Ovary (tissue), 9 donors: ENCODE measurements around the gene DNAH3. TPM values are rescaled to one million over a fixed set of nuclear protein-coding genes. Genes with fewer than 3 reads are reported as not detected.
"Not testable (repeated sequence)": the region's sequence is repeated elsewhere in the genome, so short reads cannot be mapped to it uniquely, and the experiment has no call there.

Source experiments
- DNase-seq, 5 donors: peaks; one replicate each; pipeline ENCODE4 v3.0.0-alpha.2; 2019 to 2020
- H3K27ac ChIP-seq, 2 donors: fragments of 200-600 bp; one replicate each; pipeline versions ENCODE4 v1.5.1 to v1.8.0; 2019 to 2022
- H3K27me3 ChIP-seq: fragments of 200-600 bp; one replicate; pipeline ENCODE4 v1.8.0; 2022
- H3K36me3 ChIP-seq: fragments of 200-600 bp; sonication (generic); one replicate; pipeline ENCODE4 v1.5.1; 2019
- H3K4me1 ChIP-seq: one replicate; pipeline ENCODE4 v1.8.1; 2013; ENCODE audit warnings: mild to moderate bottlenecking, moderate library complexity; ENCODE audit not compliant: insufficient read depth
- H3K4me3 ChIP-seq: fragments of 200-600 bp; sonication (generic); one replicate; pipeline ENCODE4 v1.5.1; 2017
- H3K9me3 ChIP-seq, 2 donors: fragments of 200-600 bp in 1 of 2; sonication (generic) in 1 of 2; one replicate each; pipeline versions ENCODE4 v1.5.1 to v1.8.1; 2013 to 2019; ENCODE audit warnings: mild to moderate bottlenecking in 1 of 2, moderate library complexity in 1 of 2
- CTCF ChIP-seq, 3 donors: fragments of 450-650 bp in 2 of 3; fragments of 200-600 bp in 1 of 3; IDR thresholded peaks; one replicate each; pipeline versions ENCODE4 v1.5.1 to v1.8.0; 2016 to 2022; ENCODE audit warnings: antibody characterized with exemption in 3 of 3, mild to moderate bottlenecking in 1 of 3
- EP300 ChIP-seq: sonication (generic); formaldehyde crosslinking; IDR thresholded peaks from one replicate; pipeline ENCODE4 v1.6.1; 2017; ENCODE audit warnings: antibody characterized with exemption
- POLR2A ChIP-seq: fragments of 450-650 bp; IDR thresholded peaks from one replicate; pipeline ENCODE4 v1.6.1; 2017; ENCODE audit warnings: antibody characterized with exemption, mild to moderate bottlenecking, moderate library complexity
- WGBS, 3 donors: extraction: QIAGEN DNeasy Blood & Tissue Kit in 1 of 3; methylation state at CpG; one replicate each; pipeline versions ENCODE4 v1.1.5 to v1.1.7; 2013 to 2017; 5-methylcytosine and 5-hydroxymethylcytosine counted together
- intact Hi-C, 4 donors: fragments of 100-400 bp; cut with DNase I; formaldehyde crosslinking; loops; one replicate each; pipeline versions ENCODE4 v1.11.0 to v1.15.1; 2022 to 2023
- polyA plus RNA-seq, 2 donors: library from polyadenylated mRNA; stranded (reverse); fragments of 200-250 nt in 1 of 2; fragments of 350-450 nt in 1 of 2; fragmentation: Illumina TruSeq in 1 of 2; extraction: RNeasy Lipid Tissue Mini Kit (QIAGEN cat#74804) in 1 of 2; gene quantifications; one replicate each; pipeline ENCODE4 v1.2.3, GENCODE V29; 2013 to 2014
- total RNA-seq, 7 donors: library from RNA; depleted of rRNA in 2 of 7; stranded (reverse); fragments of >200 nt in 2 of 7; fragmentation: NEBNext Ultra II Directional in 3 of 7; extraction: Animal tissue kit (Norgen Biotek cat#: 25700) in 3 of 7; gene quantifications; one replicate each; pipeline versions ENCODE4 v1.1.0 to v1.2.4, GENCODE V29; 2016 to 2023
- donor health status: DM: no; HTN: no; CAD: no; lungs with moderate emphysema.
- donor health status: DM: no; HTN: no; CAD: no.
- donor health status: Bipolar disorder and iron deficiency.
- donor health status: DM: yes; HTN: yes; CAD: no.
- donor health status: DM: no; HTN: no; CAD: no.
- donor health status: DM: yes; HTN: yes; CAD: no.

Gene DNAH3
- total and polyA plus RNA-seq, 9 donors, result 0.05 to 12.1 (median 0.95) TPM; not detected in 1

- TF ChIP-seq EP300 (no peak), POLR2A (no peak), CTCF (IDR thresholded peaks at IDR 0.05) (no peak)
- intact Hi-C loops, result no loop called here
These were observed 201.0 kb downstream of the DNAH3 start for GRCh38 chr16:20949660-20950059.

GRCh38 chr16:20948444-20948843 is 202.2 kb downstream of the DNAH3 start:
- no peak overlapping the region for H3K27ac ChIP-seq
- no peak for TF ChIP-seq CTCF (IDR thresholded peaks at IDR 0.05)
- TF ChIP-seq POLR2A, result no peak
- no peaks in the 10 kb centered on the region for H3K9me3 ChIP-seq
- DNase-seq, result no peak
- no peaks in the 10 kb centered on the region for H3K27me3 ChIP-seq
- WGBS, 3 donors, result 85% methylated on average over 9 of the region's 9 CpGs
- no peaks in the 10 kb centered on the region for H3K36me3 ChIP-seq
- H3K4me3 ChIP-seq, result no peak overlapping the region
- intact Hi-C loops, result no loop called here
- H3K4me1 ChIP-seq, result no peaks in the 10 kb centered on the region

More at GRCh38 chr16:20949660-20950059, 201.0 kb downstream of the DNAH3 start:
- no peak overlapping the region for H3K4me3 ChIP-seq
- H3K36me3 ChIP-seq, result no peaks in the 10 kb centered on the region
- 70 to 74% (median 74%) methylated on average over 3 of the region's 3 CpGs for WGBS, 3 donors
- no peaks in the 10 kb centered on the region for H3K9me3 ChIP-seq
- no peak for DNase-seq
- no peaks in the 10 kb centered on the region for H3K27me3 ChIP-seq
- H3K4me1 ChIP-seq, result no peaks in the 10 kb centered on the region
- H3K27ac ChIP-seq, result no peak overlapping the region

- TF ChIP-seq POLR2A (no peak), CTCF (IDR thresholded peaks at IDR 0.05) (no peak), EP300 (no peak)
- Histone ChIP-seq H3K4me1 (no peaks in the 10 kb centered on the region), H3K9me3 (no peaks in the 10 kb centered on the region), H3K36me3 (no peaks in the 10 kb centered on the region), H3K27ac (no peak overlapping the region), H3K4me3 (no peak overlapping the region), H3K27me3 (no peaks in the 10 kb centered on the region)
- WGBS, 3 donors, result 76 to 84% (median 77%) methylated on average over 8 of the region's 8 CpGs
- no peak for DNase-seq
- intact Hi-C loops, result no loop called here
These were observed 204.5 kb downstream of the DNAH3 start for GRCh38 chr16:20946015-20946629.

- intact Hi-C loops, H3K27me3 ChIP-seq, H3K36me3 ChIP-seq, H3K4me3 ChIP-seq, H3K27ac ChIP-seq, H3K9me3 ChIP-seq, H3K4me1 ChIP-seq, DNase-seq: not testable (repeated sequence)
- WGBS, 3 donors, result 91 to 94% (median 92%) methylated on average over 11 of the region's 11 CpGs
These were observed 205.1 kb downstream of the DNAH3 start for GRCh38 chr16:20945575-20945875.

GRCh38 chr16:20944861-20945574 is 205.6 kb downstream of the DNAH3 start:
- no peak for DNase-seq
- Histone ChIP-seq H3K36me3 (no peaks in the 10 kb centered on the region), H3K4me3 (no peak overlapping the region), H3K27me3 (no peaks in the 10 kb centered on the region), H3K4me1 (no peaks in the 10 kb centered on the region), H3K9me3 (no peaks in the 10 kb centered on the region), H3K27ac (no peak overlapping the region)
- no peak for TF ChIP-seq CTCF (IDR thresholded peaks at IDR 0.05)
- no peak for TF ChIP-seq EP300
- TF ChIP-seq POLR2A, result no peak
- WGBS, 3 donors, result 76 to 79% (median 77%) methylated on average over 5 of the region's 5 CpGs
- intact Hi-C loops, result no loop called here
